ENCODE measurements around the gene CIDEA. TPM values are rescaled to one million over a fixed set of nuclear protein-coding genes. Genes with fewer than 3 reads are reported as not detected.

The CIDEA gene
- total RNA-seq, 1 experiment from 2014 or later, result 0.50 TPM

DNA sequence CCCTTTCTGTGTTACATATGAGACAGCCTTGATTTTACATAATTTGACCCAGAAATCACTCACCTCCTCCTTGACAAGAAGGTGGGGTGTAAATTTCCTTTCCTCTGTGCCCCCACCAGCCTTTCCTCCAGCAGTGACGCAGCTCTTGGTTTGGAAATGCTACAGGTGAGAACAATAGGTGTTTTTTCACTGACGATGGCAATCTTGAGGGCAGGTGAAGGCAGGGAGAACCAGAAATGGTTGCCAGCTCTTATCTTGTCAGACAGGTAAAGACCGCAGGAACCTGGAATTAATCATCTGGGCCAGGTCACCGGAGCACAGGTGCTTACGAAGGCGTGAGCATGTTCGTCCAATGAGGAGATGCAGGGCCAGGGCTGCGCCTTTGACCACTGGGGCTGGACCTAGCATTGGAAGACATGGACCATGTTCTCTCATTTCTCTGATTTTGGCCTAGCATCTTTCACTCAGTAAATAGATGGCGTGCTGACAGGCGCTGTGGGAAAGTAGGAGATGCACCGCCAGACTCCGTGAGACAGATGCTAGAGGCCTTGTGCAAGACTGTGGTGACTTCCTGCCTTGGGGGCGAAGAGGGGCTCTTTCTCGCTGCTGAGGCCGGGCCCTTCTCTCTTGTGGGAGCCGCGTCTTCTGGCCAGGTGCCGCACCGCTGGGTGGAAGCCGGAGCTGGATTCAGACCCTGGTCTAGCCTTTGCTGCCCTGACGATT, 4.0 kb downstream of the CIDEA start (continued):
- TF ChIP-seq, protein P1, sequence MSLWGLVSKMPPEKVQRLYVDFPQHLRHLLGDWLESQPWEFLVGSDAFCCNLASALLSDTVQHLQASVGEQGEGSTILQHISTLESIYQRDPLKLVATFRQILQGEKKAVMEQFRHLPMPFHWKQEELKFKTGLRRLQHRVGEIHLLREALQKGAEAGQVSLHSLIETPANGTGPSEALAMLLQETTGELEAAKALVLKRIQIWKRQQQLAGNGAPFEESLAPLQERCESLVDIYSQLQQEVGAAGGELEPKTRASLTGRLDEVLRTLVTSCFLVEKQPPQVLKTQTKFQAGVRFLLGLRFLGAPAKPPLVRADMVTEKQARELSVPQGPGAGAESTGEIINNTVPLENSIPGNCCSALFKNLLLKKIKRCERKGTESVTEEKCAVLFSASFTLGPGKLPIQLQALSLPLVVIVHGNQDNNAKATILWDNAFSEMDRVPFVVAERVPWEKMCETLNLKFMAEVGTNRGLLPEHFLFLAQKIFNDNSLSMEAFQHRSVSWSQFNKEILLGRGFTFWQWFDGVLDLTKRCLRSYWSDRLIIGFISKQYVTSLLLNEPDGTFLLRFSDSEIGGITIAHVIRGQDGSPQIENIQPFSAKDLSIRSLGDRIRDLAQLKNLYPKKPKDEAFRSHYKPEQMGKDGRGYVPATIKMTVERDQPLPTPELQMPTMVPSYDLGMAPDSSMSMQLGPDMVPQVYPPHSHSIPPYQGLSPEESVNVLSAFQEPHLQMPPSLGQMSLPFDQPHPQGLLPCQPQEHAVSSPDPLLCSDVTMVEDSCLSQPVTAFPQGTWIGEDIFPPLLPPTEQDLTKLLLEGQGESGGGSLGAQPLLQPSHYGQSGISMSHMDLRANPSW (CRISPR knock-in tag; conservative IDR thresholded peaks at IDR 0.05; ENCODE audit: low read depth), result no peak
- no peak for TF ChIP-seq ZNF396 (CRISPR knock-in tag; IDR thresholded peaks at IDR 0.05; ENCODE audit: borderline replicate concordance)
- TF ChIP-seq IRF2 (CRISPR knock-in tag; IDR thresholded peaks at IDR 0.05; ENCODE audit: borderline replicate concordance, low read depth), result no peak
- TF ChIP-seq FOXJ3 (CRISPR knock-in tag; IDR thresholded peaks at IDR 0.05; ENCODE audit: borderline replicate concordance), result no peak
- TF ChIP-seq, protein P2, sequence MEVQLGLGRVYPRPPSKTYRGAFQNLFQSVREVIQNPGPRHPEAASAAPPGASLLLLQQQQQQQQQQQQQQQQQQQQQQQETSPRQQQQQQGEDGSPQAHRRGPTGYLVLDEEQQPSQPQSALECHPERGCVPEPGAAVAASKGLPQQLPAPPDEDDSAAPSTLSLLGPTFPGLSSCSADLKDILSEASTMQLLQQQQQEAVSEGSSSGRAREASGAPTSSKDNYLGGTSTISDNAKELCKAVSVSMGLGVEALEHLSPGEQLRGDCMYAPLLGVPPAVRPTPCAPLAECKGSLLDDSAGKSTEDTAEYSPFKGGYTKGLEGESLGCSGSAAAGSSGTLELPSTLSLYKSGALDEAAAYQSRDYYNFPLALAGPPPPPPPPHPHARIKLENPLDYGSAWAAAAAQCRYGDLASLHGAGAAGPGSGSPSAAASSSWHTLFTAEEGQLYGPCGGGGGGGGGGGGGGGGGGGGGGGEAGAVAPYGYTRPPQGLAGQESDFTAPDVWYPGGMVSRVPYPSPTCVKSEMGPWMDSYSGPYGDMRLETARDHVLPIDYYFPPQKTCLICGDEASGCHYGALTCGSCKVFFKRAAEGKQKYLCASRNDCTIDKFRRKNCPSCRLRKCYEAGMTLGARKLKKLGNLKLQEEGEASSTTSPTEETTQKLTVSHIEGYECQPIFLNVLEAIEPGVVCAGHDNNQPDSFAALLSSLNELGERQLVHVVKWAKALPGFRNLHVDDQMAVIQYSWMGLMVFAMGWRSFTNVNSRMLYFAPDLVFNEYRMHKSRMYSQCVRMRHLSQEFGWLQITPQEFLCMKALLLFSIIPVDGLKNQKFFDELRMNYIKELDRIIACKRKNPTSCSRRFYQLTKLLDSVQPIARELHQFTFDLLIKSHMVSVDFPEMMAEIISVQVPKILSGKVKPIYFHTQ (CRISPR knock-in tag; IDR thresholded peaks at IDR 0.05), result no peak
- no peak for TF ChIP-seq JAZF1 (CRISPR knock-in tag; IDR thresholded peaks at IDR 0.05)
- TF ChIP-seq, protein P3, sequence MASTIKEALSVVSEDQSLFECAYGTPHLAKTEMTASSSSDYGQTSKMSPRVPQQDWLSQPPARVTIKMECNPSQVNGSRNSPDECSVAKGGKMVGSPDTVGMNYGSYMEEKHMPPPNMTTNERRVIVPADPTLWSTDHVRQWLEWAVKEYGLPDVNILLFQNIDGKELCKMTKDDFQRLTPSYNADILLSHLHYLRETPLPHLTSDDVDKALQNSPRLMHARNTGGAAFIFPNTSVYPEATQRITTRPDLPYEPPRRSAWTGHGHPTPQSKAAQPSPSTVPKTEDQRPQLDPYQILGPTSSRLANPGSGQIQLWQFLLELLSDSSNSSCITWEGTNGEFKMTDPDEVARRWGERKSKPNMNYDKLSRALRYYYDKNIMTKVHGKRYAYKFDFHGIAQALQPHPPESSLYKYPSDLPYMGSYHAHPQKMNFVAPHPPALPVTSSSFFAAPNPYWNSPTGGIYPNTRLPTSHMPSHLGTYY (CRISPR knock-in tag; IDR thresholded peaks at IDR 0.05), result no peak
- TF ChIP-seq ZNF232 (CRISPR knock-in tag; IDR thresholded peaks at IDR 0.05), result no peak
- TF ChIP-seq, protein P4, sequence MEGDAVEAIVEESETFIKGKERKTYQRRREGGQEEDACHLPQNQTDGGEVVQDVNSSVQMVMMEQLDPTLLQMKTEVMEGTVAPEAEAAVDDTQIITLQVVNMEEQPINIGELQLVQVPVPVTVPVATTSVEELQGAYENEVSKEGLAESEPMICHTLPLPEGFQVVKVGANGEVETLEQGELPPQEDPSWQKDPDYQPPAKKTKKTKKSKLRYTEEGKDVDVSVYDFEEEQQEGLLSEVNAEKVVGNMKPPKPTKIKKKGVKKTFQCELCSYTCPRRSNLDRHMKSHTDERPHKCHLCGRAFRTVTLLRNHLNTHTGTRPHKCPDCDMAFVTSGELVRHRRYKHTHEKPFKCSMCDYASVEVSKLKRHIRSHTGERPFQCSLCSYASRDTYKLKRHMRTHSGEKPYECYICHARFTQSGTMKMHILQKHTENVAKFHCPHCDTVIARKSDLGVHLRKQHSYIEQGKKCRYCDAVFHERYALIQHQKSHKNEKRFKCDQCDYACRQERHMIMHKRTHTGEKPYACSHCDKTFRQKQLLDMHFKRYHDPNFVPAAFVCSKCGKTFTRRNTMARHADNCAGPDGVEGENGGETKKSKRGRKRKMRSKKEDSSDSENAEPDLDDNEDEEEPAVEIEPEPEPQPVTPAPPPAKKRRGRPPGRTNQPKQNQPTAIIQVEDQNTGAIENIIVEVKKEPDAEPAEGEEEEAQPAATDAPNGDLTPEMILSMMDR (IDR thresholded peaks at IDR 0.05), result no peak
- TF ChIP-seq GTF2I (CRISPR knock-in tag; conservative IDR thresholded peaks at IDR 0.05), result no peak

DNA sequence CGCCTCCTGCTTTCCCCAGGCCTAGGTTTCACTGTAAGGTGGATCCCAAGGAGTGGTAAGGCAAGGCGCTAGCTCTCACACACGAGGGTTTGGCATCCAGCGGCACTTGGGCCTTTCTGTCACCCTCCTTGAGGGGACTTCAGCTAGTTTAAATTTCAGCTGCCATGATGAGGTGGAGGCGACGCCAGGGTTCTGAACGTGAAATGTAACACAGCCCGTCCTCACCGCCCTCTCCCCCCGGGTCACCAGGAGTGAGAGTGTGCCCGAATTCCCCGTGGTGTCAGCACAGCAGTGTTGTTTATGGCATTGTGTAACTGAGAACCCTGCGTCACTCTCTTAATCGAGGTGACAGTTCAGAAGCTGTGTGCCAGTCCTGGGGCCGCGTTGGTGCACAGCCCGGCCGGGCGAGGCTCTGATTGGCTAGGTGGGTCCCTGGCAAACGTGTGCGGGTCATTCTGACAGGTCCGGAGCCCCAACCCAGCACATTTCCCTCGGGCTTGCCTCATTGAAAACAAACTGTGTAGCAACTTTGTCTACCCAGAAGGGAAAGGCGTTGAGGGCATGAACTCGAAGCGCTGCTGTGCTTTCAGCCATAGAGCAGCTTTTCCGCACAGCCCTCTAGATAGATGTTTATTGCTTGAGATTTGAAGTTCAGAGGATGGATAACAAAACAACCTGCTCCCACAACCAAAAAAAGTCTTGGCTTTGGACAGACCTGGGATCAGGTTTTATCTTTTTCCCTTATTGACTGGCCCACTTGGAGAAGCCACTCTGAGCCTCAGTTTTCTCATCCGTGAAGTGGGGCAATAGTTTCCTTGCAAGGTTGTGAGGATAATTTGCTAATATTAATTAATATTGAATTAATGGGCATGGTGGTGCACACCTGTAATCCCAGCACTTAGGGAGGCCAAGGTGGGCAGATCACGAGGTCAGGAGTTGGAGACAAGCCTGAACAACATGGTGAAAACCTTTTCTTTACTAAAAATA, 4.9 kb downstream of the CIDEA start:
- CTCF ChIA-PET, result interaction anchor here (1.2 to 4.0 kb wide), 4 partner anchors 12 to 69 kb away, joined by 3 to 33 read pairs (median 8); no protein-coding TSS in a partner anchor
- POLR2A ChIA-PET, result no interaction called here
- no peaks in the 10 kb centered on the region for H3K9me3 Mint-ChIP-seq
- H3K4me3 Mint-ChIP-seq, result no peak overlapping the region
- H3K27ac Mint-ChIP-seq, result no peak overlapping the region
- H3K36me3 Mint-ChIP-seq, result no peaks in the 10 kb centered on the region
- DNase-seq (ENCODE audit: low spot score) (no peak), ATAC-seq (no peak)
- peaks cover 37% of the 10 kb centered on the region for H3K27me3 Mint-ChIP-seq (ENCODE audit: low read depth)
- H3K4me1 Mint-ChIP-seq, result peaks cover 13% of the 10 kb centered on the region
- TF ChIP-seq PRRX2 (CRISPR knock-in tag; IDR thresholded peaks at IDR 0.05), result no peak

DNA sequence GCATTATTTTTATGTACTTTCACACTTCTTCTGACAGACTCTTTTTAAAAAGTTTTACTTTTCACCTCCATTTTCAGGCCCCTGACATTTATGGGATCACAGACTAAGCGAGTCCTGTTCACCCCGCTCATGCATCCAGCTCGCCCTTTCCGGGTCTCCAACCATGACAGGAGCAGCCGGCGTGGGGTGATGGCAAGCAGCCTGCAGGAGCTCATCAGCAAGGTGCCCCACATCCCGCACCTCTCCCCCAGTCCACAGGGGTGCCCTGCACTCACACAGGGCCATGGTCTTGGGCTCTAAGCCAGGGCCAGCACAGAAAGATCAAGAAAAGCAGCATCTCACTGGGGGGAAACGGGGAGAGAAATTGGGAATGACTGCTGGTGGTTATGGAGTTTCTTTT, 8.6 kb downstream of the CIDEA start:
- CTCF ChIA-PET, result interaction anchor here (1.0 to 2.5 kb wide), 2 partner anchors 9 to 65 kb away, joined by 3 to 16 read pairs; no protein-coding TSS in a partner anchor
- ATAC-seq (no peak), DNase-seq (ENCODE audit: low spot score) (no peak)
- no peaks in the 10 kb centered on the region for H3K36me3 Mint-ChIP-seq
- TF ChIP-seq ZNF232 (CRISPR knock-in tag; IDR thresholded peaks at IDR 0.05), result no peak
- no peak for TF ChIP-seq NFYB (CRISPR knock-in tag; conservative IDR thresholded peaks at IDR 0.05; ENCODE audit: low read depth)
- TF ChIP-seq, protein P5, sequence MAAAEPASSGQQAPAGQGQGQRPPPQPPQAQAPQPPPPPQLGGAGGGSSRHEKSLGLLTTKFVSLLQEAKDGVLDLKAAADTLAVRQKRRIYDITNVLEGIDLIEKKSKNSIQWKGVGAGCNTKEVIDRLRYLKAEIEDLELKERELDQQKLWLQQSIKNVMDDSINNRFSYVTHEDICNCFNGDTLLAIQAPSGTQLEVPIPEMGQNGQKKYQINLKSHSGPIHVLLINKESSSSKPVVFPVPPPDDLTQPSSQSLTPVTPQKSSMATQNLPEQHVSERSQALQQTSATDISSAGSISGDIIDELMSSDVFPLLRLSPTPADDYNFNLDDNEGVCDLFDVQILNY (CRISPR knock-in tag; IDR thresholded peaks at IDR 0.05), result no peak
- TF ChIP-seq MYBL2 (CRISPR knock-in tag; IDR thresholded peaks at IDR 0.05), result no peak
- TF ChIP-seq HMGA2 (CRISPR knock-in tag; IDR thresholded peaks at IDR 0.05), result no peak
- no peaks in the 10 kb centered on the region for H3K9me3 Mint-ChIP-seq
- peaks cover 2% of the 10 kb centered on the region; the same call in 1 of the 2 replicates for H3K4me1 Mint-ChIP-seq
- POLR2A ChIA-PET, result no interaction called here
- H3K27me3 Mint-ChIP-seq (ENCODE audit: low read depth), result no peaks in the 10 kb centered on the region; the same call in 1 of the 2 replicates
- no peak overlapping the region for H3K4me3 Mint-ChIP-seq
- H3K27ac Mint-ChIP-seq, result no peak overlapping the region
